Mesenchymal stem cell (in vitro differentiated cells and primary cell): Measurements from ENCODE around the gene LIMK2.

Experiments
- DNase-seq: peaks from one replicate; pipeline ENCODE4 v3.0.0-alpha.2; 2013
- H2AFZ ChIP-seq: one replicate; pipeline ENCODE4 v1.6.1; 2013; ENCODE audit warnings: low read depth, mild to moderate bottlenecking, control low read depth, inconsistent platforms, low read length, moderate library complexity
- H2AK5ac ChIP-seq: 2 replicates; pipeline ENCODE4 v1.6.1; 2013; ENCODE audit warnings: low read length, moderate library complexity, mild to moderate bottlenecking, inconsistent platforms; ENCODE audit not compliant: severe bottlenecking
- H2BK120ac ChIP-seq: one replicate; pipeline ENCODE4 v1.6.1; 2013; ENCODE audit warnings: low read depth, mild to moderate bottlenecking, inconsistent platforms, low read length, moderate library complexity
- H2BK12ac ChIP-seq, 2 experiments: one replicate each; pipeline ENCODE4 v1.6.1; 2013; ENCODE audit warnings: inconsistent platforms in 2 of 2, low read length in 2 of 2, mild to moderate bottlenecking in 2 of 2, moderate library complexity in 2 of 2, control low read depth in 1 of 2
- H2BK15ac ChIP-seq: one replicate; pipeline ENCODE4 v1.6.1; 2013; ENCODE audit warnings: mild to moderate bottlenecking, low read depth, inconsistent platforms; ENCODE audit not compliant: poor library complexity, severe bottlenecking
- H2BK5ac ChIP-seq: 2 replicates; pipeline ENCODE4 v1.6.1; 2013; ENCODE audit warnings: low read depth, mild to moderate bottlenecking, low read length, control low read depth, inconsistent platforms; ENCODE audit not compliant: poor library complexity, severe bottlenecking
- H3K14ac ChIP-seq, 2 experiments: one replicate each; pipeline ENCODE4 v1.6.1; 2013; ENCODE audit warnings: inconsistent platforms in 2 of 2, low read length in 2 of 2, control low read depth in 1 of 2, mild to moderate bottlenecking in 1 of 2, moderate library complexity in 1 of 2
- H3K18ac ChIP-seq, 2 experiments: one replicate each; pipeline ENCODE4 v1.6.1; 2013; ENCODE audit warnings: inconsistent platforms in 2 of 2, low read length in 2 of 2, control low read depth in 1 of 2, low read depth in 1 of 2, mild to moderate bottlenecking in 1 of 2
- H3K23ac ChIP-seq, 2 experiments: one replicate each; pipeline ENCODE4 v1.6.1; 2013; ENCODE audit warnings: inconsistent platforms in 2 of 2, low read length in 2 of 2, mild to moderate bottlenecking in 2 of 2, moderate library complexity in 2 of 2, control low read depth in 1 of 2
- H3K27ac ChIP-seq: 2 replicates; pipeline ENCODE4 v1.5.1; 2013; ENCODE audit warnings: mild to moderate bottlenecking, moderate library complexity, low read length, control low read depth, inconsistent platforms; ENCODE audit not compliant: poor library complexity, severe bottlenecking
- H3K27me3 ChIP-seq, 2 experiments: 2 replicates each; pipeline versions ENCODE4 v1.6.1 to v1.7.0; 2013; ENCODE audit warnings: low read length in 2 of 2, mild to moderate bottlenecking in 2 of 2, moderate library complexity in 2 of 2, control low read depth in 1 of 2, inconsistent platforms in 1 of 2; ENCODE audit not compliant: control insufficient read depth in 1 of 2, insufficient read depth in 1 of 2
- H3K36me3 ChIP-seq, 2 experiments: 2 replicates each; pipeline versions ENCODE4 v1.6.1 to v1.7.0; 2013; ENCODE audit warnings: low read length in 2 of 2, control low read depth in 1 of 2, inconsistent platforms in 1 of 2, low read depth in 1 of 2, mild to moderate bottlenecking in 1 of 2; ENCODE audit not compliant: insufficient read depth in 2 of 2, control insufficient read depth in 1 of 2
- H3K4ac ChIP-seq, 2 experiments: one replicate each; pipeline ENCODE4 v1.6.1; 2013; ENCODE audit warnings: inconsistent platforms in 2 of 2, low read length in 2 of 2, mild to moderate bottlenecking in 2 of 2, moderate library complexity in 2 of 2, control low read depth in 1 of 2, low read depth in 1 of 2
- H3K4me1 ChIP-seq: 2 replicates; pipeline ENCODE4 v1.6.1; 2013; ENCODE audit warnings: low read depth, low read length, control low read depth; ENCODE audit not compliant: control insufficient read depth, insufficient read depth
- H3K4me2 ChIP-seq: 2 replicates; pipeline ENCODE4 v1.6.1; 2013; ENCODE audit warnings: low read length, mild to moderate bottlenecking, inconsistent platforms; ENCODE audit not compliant: poor library complexity, severe bottlenecking
- H3K4me3 ChIP-seq, 2 experiments: 2 replicates each; pipeline versions ENCODE4 v1.5.1 to v1.7.0; 2013; ENCODE audit warnings: low read length in 2 of 2, mild to moderate bottlenecking in 2 of 2, control low read depth in 1 of 2, low read depth in 1 of 2; ENCODE audit not compliant: insufficient read depth in 1 of 2
- H3K79me1 ChIP-seq: replicated peaks from 2 replicates; pipeline ENCODE4 v1.6.1; 2013; ENCODE audit warnings: mild to moderate bottlenecking, control low read depth, low read length, inconsistent platforms; ENCODE audit not compliant: poor library complexity, severe bottlenecking
- H3K9ac ChIP-seq: 2 replicates; pipeline ENCODE4 v1.7.0; 2013; ENCODE audit warnings: mild to moderate bottlenecking, low read length, moderate library complexity
- H3K9me3 ChIP-seq: 2 replicates; pipeline ENCODE4 v1.7.0; 2013; ENCODE audit warnings: mild to moderate bottlenecking, low read length; ENCODE audit not compliant: control insufficient read depth
- H4K8ac ChIP-seq: one replicate; pipeline ENCODE4 v1.6.1; 2013; ENCODE audit warnings: inconsistent platforms, mild to moderate bottlenecking, low read length, moderate library complexity
- H4K91ac ChIP-seq: one replicate; pipeline ENCODE4 v1.6.1; 2013; ENCODE audit warnings: mild to moderate bottlenecking, low read length, inconsistent platforms
- WGBS: methylation state at CpG from one replicate; pipeline ENCODE4 v1.1.7; 2013; ENCODE audit warnings: mixed read lengths; 5-methylcytosine and 5-hydroxymethylcytosine counted together

The LIMK2 gene

GRCh38 chr22:31239771-31240370, 27.8 kb downstream of the LIMK2 start:
- peaks cover 25% of the 10 kb centered on the region for H3K4me1 ChIP-seq
- no peak overlapping the region for H4K8ac ChIP-seq
- H3K27ac ChIP-seq = no peak overlapping the region
- no peak overlapping the region for H3K9ac ChIP-seq
- H2BK5ac ChIP-seq = no peak overlapping the region
- no peak overlapping the region for H3K18ac ChIP-seq
- H3K4me3 ChIP-seq = no peak overlapping the region
- H3K23ac ChIP-seq = no peak overlapping the region
- H3K79me1 ChIP-seq = peaks cover 6% of the 10 kb centered on the region
- no peak overlapping the region for H4K91ac ChIP-seq
- WGBS = 76% methylated on average over 4 of the region's 6 CpGs
- H2BK120ac ChIP-seq = no peak overlapping the region
- peak overlapping the region; percentile 34 for H2AK5ac ChIP-seq
- H3K4me2 ChIP-seq = no peak overlapping the region
- peaks cover 0 to 4% of the 10 kb centered on the region in 2 experiments for H3K36me3 ChIP-seq
- H2BK15ac ChIP-seq = no peak overlapping the region
- no peak overlapping the region for H2AFZ ChIP-seq
- H2BK12ac ChIP-seq = no peak overlapping the region
- H3K9me3 ChIP-seq = no peaks in the 10 kb centered on the region
- no peaks in the 10 kb centered on the region for H3K27me3 ChIP-seq
- no peak overlapping the region for H3K14ac ChIP-seq
- DNase-seq = peak; percentile 20
- H3K4ac ChIP-seq = no peak overlapping the region

- peak overlapping the region in 1 of 2 experiments; percentile 80 for H3K4ac ChIP-seq
- no peak overlapping the region for H3K4me2 ChIP-seq
- no peak overlapping the region for H3K9ac ChIP-seq
- 11% methylated on average over 1 of the region's 1 CpG for whole genome bisulfite sequencing
- no peaks in the 10 kb centered on the region for H3K27me3 ChIP-seq
- H2BK15ac ChIP-seq = no peak overlapping the region
- no peak overlapping the region for H4K8ac ChIP-seq
- peak overlapping the region in 1 of 2 experiments; percentile 64 for H3K14ac ChIP-seq
- H3K4me1 ChIP-seq = peaks cover 25% of the 10 kb centered on the region
- H3K9me3 ChIP-seq = no peaks in the 10 kb centered on the region
- peak overlapping the region; percentile 94 for H2AK5ac ChIP-seq
- peak; percentile 55 for DNase-seq
- peak overlapping the region; percentile 75 to 80 for H2BK12ac ChIP-seq
- H3K23ac ChIP-seq = peak overlapping the region in 1 of 2 experiments; percentile 52
- no peak overlapping the region for H4K91ac ChIP-seq
- H3K4me3 ChIP-seq = no peak overlapping the region
- peak overlapping the region in 1 of 2 experiments; percentile 52 for H3K18ac ChIP-seq
- H3K36me3 ChIP-seq = peaks cover 0 to 4% of the 10 kb centered on the region in 2 experiments
- H2BK5ac ChIP-seq = no peak overlapping the region
- peaks cover 8% of the 10 kb centered on the region for H3K79me1 ChIP-seq
- H2AFZ ChIP-seq = no peak overlapping the region
- no peak overlapping the region for H2BK120ac ChIP-seq
- H3K27ac ChIP-seq = peak overlapping the region; percentile 83
These were observed 29.1 kb downstream of the LIMK2 start for GRCh38 chr22:31241200-31241599.

GRCh38 chr22:31241936-31242335, 29.8 kb downstream of the LIMK2 start:
- H3K36me3 ChIP-seq = no peaks in the 10 kb centered on the region
- no peak overlapping the region for H3K23ac ChIP-seq
- H3K4ac ChIP-seq = no peak overlapping the region
- H2AK5ac ChIP-seq = no peak overlapping the region
- H3K9me3 ChIP-seq = no peaks in the 10 kb centered on the region
- peaks cover 25% of the 10 kb centered on the region for H3K4me1 ChIP-seq
- H2AFZ ChIP-seq = no peak overlapping the region
- H3K18ac ChIP-seq = no peak overlapping the region
- H2BK5ac ChIP-seq = peak overlapping the region; percentile 14
- H2BK15ac ChIP-seq = no peak overlapping the region
- H2BK12ac ChIP-seq = no peak overlapping the region
- H4K91ac ChIP-seq = no peak overlapping the region
- no peaks in the 10 kb centered on the region for H3K27me3 ChIP-seq
- peaks cover 11% of the 10 kb centered on the region for H3K79me1 ChIP-seq
- H2BK120ac ChIP-seq = no peak overlapping the region
- no peak overlapping the region for H3K14ac ChIP-seq
- peak; percentile 75 for DNase-seq
- no peak overlapping the region for H3K4me2 ChIP-seq
- no peak overlapping the region for H4K8ac ChIP-seq
- peak overlapping the region; percentile 83 for H3K27ac ChIP-seq
- no peak overlapping the region for H3K4me3 ChIP-seq
- H3K9ac ChIP-seq = no peak overlapping the region

GRCh38 chr22:31243339-31244045, 31.4 kb downstream of the LIMK2 start:
- Histone ChIP-seq H3K14ac (no peak overlapping the region), H3K27me3 (no peaks in the 10 kb centered on the region), H3K9ac (peak overlapping the region; percentile 1), H2AK5ac (peak overlapping the region; percentile 97), H3K23ac (no peak overlapping the region), H3K9me3 (no peaks in the 10 kb centered on the region), H3K4me2 (no peak overlapping the region), H4K8ac (no peak overlapping the region), H3K27ac (peak overlapping the region; percentile 86), H3K4ac (peak overlapping the region; percentile 52 to 54), H2BK120ac (peak overlapping the region; percentile 0), H3K36me3 (no peaks in the 10 kb centered on the region), H2BK5ac (peak overlapping the region; percentile 79), H2AFZ (no peak overlapping the region), H3K4me3 (no peak overlapping the region), H2BK15ac (peak overlapping the region; percentile 12), H3K79me1 (peaks cover 12% of the 10 kb centered on the region), H3K18ac (peak overlapping the region; percentile 34 to 67), H2BK12ac (peak overlapping the region; percentile 22 to 57), H4K91ac (peak overlapping the region; percentile 47), H3K4me1 (peaks cover 29% of the 10 kb centered on the region)
- 95% methylated on average over 5 of the region's 5 CpGs for WGBS
- DNase-seq = no peak
